ENCODE data around the gene NEUROD6. TPM values are rescaled to one million over a fixed set of nuclear protein-coding genes. Genes with fewer than 3 reads are reported as not detected.

Gene NEUROD6
- total RNA-seq, 2 experiments from 2014 or later, result not detected

DNA sequence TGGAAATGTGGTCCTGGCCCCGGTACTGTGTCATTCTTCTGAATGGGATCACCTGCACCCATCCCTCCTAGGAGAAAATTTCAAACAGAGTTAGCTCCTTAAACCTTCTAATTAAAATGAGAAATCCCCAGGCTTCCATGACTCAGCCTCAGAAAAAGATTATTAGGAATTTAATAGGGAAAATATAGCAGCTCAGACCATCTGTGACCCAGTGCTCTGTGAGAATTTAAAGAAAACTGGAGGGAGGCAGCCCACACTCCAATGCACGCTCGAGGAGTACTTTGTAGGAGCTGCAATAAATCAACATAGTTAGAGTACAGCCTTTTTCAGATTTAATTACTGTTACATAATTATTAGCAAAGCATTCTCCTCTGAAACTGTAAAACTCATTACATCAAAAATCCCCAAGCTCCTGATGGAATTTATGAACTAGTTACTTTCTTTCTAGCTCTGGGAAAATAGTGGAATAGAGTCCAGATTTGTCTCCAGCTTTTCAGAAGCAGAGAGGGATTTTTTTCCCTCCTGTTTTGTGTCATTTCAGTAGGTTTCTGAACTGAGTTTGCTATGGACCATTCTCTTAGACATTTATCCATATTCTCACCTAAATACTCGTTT is 30.1 kb downstream of the NEUROD6 start:
- no peaks in the 10 kb centered on the region for H4K20me1 ChIP-seq (ENCODE audit: insufficient read depth, low read length)
- no peak overlapping the region for H3K4me3 ChIP-seq (ENCODE audit: low read depth, low read length, poor library complexity, severe bottlenecking)
- no peaks in the 10 kb centered on the region for H3K4me1 ChIP-seq (ENCODE audit: insufficient read depth, low read length, poor library complexity, severe bottlenecking)
- TF ChIP-seq, protein P1, sequence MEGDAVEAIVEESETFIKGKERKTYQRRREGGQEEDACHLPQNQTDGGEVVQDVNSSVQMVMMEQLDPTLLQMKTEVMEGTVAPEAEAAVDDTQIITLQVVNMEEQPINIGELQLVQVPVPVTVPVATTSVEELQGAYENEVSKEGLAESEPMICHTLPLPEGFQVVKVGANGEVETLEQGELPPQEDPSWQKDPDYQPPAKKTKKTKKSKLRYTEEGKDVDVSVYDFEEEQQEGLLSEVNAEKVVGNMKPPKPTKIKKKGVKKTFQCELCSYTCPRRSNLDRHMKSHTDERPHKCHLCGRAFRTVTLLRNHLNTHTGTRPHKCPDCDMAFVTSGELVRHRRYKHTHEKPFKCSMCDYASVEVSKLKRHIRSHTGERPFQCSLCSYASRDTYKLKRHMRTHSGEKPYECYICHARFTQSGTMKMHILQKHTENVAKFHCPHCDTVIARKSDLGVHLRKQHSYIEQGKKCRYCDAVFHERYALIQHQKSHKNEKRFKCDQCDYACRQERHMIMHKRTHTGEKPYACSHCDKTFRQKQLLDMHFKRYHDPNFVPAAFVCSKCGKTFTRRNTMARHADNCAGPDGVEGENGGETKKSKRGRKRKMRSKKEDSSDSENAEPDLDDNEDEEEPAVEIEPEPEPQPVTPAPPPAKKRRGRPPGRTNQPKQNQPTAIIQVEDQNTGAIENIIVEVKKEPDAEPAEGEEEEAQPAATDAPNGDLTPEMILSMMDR (conservative IDR thresholded peaks at IDR 0.05; ENCODE audit: low read length), result no peak
- no peak for TF ChIP-seq EZH2phosphoT487 (IDR thresholded peaks at IDR 0.05; ENCODE audit: borderline replicate concordance, low read depth, low read length)
- BruUV-seq (replicated peaks), result no TSS peak
- no peak for DNase-seq (ENCODE audit: low spot score)
- intact Hi-C loops (cut with micrococcal nuclease; ENCODE audit: unreplicated experiment), result no loop called here
- H3K36me3 ChIP-seq (ENCODE audit: insufficient read depth, low read length), result no peaks in the 10 kb centered on the region
- ChIA-PET POLR2A (interaction anchor here (0.7 kb wide), 1 partner anchor 33 kb away, joined by 3 read pairs; no protein-coding TSS in a partner anchor), CTCF (ENCODE audit: unreplicated experiment) (no interaction called here)
- no peak overlapping the region for H3K4me2 ChIP-seq (ENCODE audit: low read length)
- H3K9me2 ChIP-seq (ENCODE audit: insufficient read depth, low read length), result no peaks in the 10 kb centered on the region
- H3K79me2 ChIP-seq (ENCODE audit: insufficient read depth, low read depth, low read length), result no peaks in the 10 kb centered on the region
- H2AFZ ChIP-seq (ENCODE audit: low read length), result no peak overlapping the region
- no peaks in the 10 kb centered on the region for H3K9me3 ChIP-seq (ENCODE audit: low read length)
- H3K27ac ChIP-seq (ENCODE audit: low read depth, low read length, poor library complexity, severe bottlenecking), result no peak overlapping the region

DNA sequence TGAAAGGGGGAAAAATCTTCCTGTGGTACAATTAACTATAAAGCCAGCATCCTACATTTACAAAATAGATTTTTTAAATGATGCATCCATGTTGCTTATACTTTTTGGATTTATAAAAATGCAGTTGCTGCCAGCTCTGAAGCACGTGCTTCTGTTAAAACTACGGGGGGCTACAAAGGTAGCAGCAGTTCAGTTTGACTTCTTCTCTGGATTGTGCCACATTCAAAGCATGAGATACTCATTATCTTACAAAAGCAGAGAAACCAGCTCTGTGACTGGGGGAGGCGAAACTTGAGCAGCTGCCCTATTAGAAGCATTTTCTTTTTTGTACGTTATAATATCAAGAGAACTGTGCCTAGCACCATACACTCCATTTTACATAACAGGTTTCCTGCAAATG is 31.1 kb downstream of the NEUROD6 start:
- TF ChIP-seq, protein P1 (conservative IDR thresholded peaks at IDR 0.05; ENCODE audit: low read length), result no peak
- no peak for TF ChIP-seq EZH2phosphoT487 (IDR thresholded peaks at IDR 0.05; ENCODE audit: borderline replicate concordance, low read depth, low read length)
- H3K4me3 ChIP-seq (ENCODE audit: low read depth, low read length, poor library complexity, severe bottlenecking), result no peak overlapping the region
- no peak overlapping the region for H3K4me2 ChIP-seq (ENCODE audit: low read length)
- no TSS peak for BruUV-seq (replicated peaks)
- no peaks in the 10 kb centered on the region for H3K9me2 ChIP-seq (ENCODE audit: insufficient read depth, low read length)
- H2AFZ ChIP-seq (ENCODE audit: low read length), result no peak overlapping the region
- no peaks in the 10 kb centered on the region for H3K9me3 ChIP-seq (ENCODE audit: low read length)
- no peaks in the 10 kb centered on the region for H3K4me1 ChIP-seq (ENCODE audit: insufficient read depth, low read length, poor library complexity, severe bottlenecking)
- no peaks in the 10 kb centered on the region for H3K36me3 ChIP-seq (ENCODE audit: insufficient read depth, low read length)
- CTCF ChIA-PET (ENCODE audit: unreplicated experiment), result no interaction called here
- H3K27ac ChIP-seq (ENCODE audit: low read depth, low read length, poor library complexity, severe bottlenecking), result no peak overlapping the region
- intact Hi-C loops (cut with micrococcal nuclease; ENCODE audit: unreplicated experiment), result no loop called here
- POLR2A ChIA-PET, result no interaction called here
- H4K20me1 ChIP-seq (ENCODE audit: insufficient read depth, low read length), result no peaks in the 10 kb centered on the region
- no peaks in the 10 kb centered on the region for H3K79me2 ChIP-seq (ENCODE audit: insufficient read depth, low read depth, low read length)
- DNase-seq (ENCODE audit: low spot score), result no peak

DNA sequence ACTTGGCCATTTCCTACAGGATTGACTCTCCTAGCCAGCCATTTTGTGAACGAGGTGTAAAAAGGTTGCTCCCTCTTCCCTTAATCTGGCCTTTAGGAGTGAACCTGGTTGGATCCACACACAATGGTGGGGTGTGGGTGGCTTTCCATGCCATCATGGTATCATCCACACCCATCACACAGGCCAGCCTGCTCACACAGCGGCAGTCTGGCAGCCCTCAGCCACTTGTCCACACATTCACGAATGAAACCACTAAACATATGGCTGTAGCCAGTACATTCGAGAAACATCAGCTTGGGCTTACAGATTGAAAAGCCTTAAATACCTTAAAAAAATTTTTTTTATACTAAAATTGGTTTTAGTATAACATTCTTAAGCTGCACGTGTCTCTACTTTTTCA is 31.9 kb downstream of the NEUROD6 start:
- Histone ChIP-seq H3K4me1 (ENCODE audit: insufficient read depth, low read length, poor library complexity, severe bottlenecking) (no peaks in the 10 kb centered on the region), H2AFZ (ENCODE audit: low read length) (no peak overlapping the region), H3K9me2 (ENCODE audit: insufficient read depth, low read length) (no peaks in the 10 kb centered on the region), H4K20me1 (ENCODE audit: insufficient read depth, low read length) (no peaks in the 10 kb centered on the region), H3K36me3 (ENCODE audit: insufficient read depth, low read length) (no peaks in the 10 kb centered on the region), H3K79me2 (ENCODE audit: insufficient read depth, low read depth, low read length) (no peaks in the 10 kb centered on the region), H3K27ac (ENCODE audit: low read depth, low read length, poor library complexity, severe bottlenecking) (no peak overlapping the region), H3K4me2 (ENCODE audit: low read length) (no peak overlapping the region), H3K4me3 (ENCODE audit: low read depth, low read length, poor library complexity, severe bottlenecking) (no peak overlapping the region), H3K9me3 (ENCODE audit: low read length) (no peaks in the 10 kb centered on the region)
- BruUV-seq (replicated peaks), result no TSS peak
- no peak for TF ChIP-seq EZH2phosphoT487 (IDR thresholded peaks at IDR 0.05; ENCODE audit: borderline replicate concordance, low read depth, low read length)
- TF ChIP-seq, protein P1 (conservative IDR thresholded peaks at IDR 0.05; ENCODE audit: low read length), result no peak
- ChIA-PET CTCF (ENCODE audit: unreplicated experiment) (no interaction called here), POLR2A (no interaction called here)
- DNase-seq (ENCODE audit: low spot score), result no peak
- intact Hi-C loops (cut with micrococcal nuclease; ENCODE audit: unreplicated experiment), result no loop called here
